ENCODE results near the gene DGKG. TPM values are rescaled to one million over a fixed set of nuclear protein-coding genes. Genes with fewer than 3 reads are reported as not detected.

DGKG gene
- total and polyA plus RNA-seq, 10 of the 15 experiments (the other 5 are each of a cell fraction or from before 2014, with no cell fraction given): 0.39 to 6.2 (median 4.7) TPM

Other genes starting within 250 kb of the DGKG start
- gene CRYGS, start 182.1 kb upstream of the DGKG start, total RNA-seq (2014; rRNA removed): 4.1 and 4.8 TPM in 2 replicates
- gene CRYGS, start 182.1 kb upstream of the DGKG start, total RNA-seq (2014; rRNA removed; fragmentation: Illumina TruSeq; extraction: Trizol): 2.4 and 2.5 TPM in 2 replicates
- gene CRYGS, start 182.1 kb upstream of the DGKG start, total RNA-seq (2021): 1.7 and 2.1 TPM in 2 replicates
- gene CRYGS, start 182.1 kb upstream of the DGKG start, polyA plus RNA-seq (2011; rRNA removed): 5.8 and 6.0 TPM in 2 replicates
- gene CRYGS, start 182.1 kb upstream of the DGKG start, polyA plus RNA-seq (2014; fragmentation: Illumina TruSeq; extraction: Trizol): 2.5 and 4.5 TPM in 2 replicates
- gene CRYGS, start 182.1 kb upstream of the DGKG start, polyA plus RNA-seq (2014; fragmentation: Nextera tagmentation; extraction: Ambion mirVana): 1 to 10 TPM; 1.4 to 2.8 TPM
- gene CRYGS, start 182.1 kb upstream of the DGKG start, polyA plus RNA-seq (2014; rRNA removed): 3.5 and 5.3 TPM in 2 replicates
- 1 to 10 TPM; 1.1 to 1.6 TPM for gene CRYGS, start 182.1 kb upstream of the DGKG start, polyA plus RNA-seq (2016; fragmentation: Nextera tagmentation; extraction: Ambion mirVana)
- 20.4 and 21.1 TPM in 2 replicates for gene TBCCD1, start 205.1 kb upstream of the DGKG start, total RNA-seq (2014; rRNA removed)
- gene TBCCD1, start 205.1 kb upstream of the DGKG start, total RNA-seq (2014; rRNA removed; fragmentation: Illumina TruSeq; extraction: Trizol): 14.8 and 15.0 TPM in 2 replicates
- 11.5 and 12.3 TPM in 2 replicates for gene TBCCD1, start 205.1 kb upstream of the DGKG start, total RNA-seq (2021)
- gene TBCCD1, start 205.1 kb upstream of the DGKG start, polyA plus RNA-seq (2011; rRNA removed): 23.4 and 25.0 TPM in 2 replicates
- 14.3 and 16.5 TPM in 2 replicates for gene TBCCD1, start 205.1 kb upstream of the DGKG start, polyA plus RNA-seq (2014; fragmentation: Illumina TruSeq; extraction: Trizol)
- gene TBCCD1, start 205.1 kb upstream of the DGKG start, polyA plus RNA-seq (2014; fragmentation: Nextera tagmentation; extraction: Ambion mirVana): 10 to 100 TPM in 1 of 2 experiments, 1 to 10 TPM in 1; 6.9 to 11.3 TPM
- gene TBCCD1, start 205.1 kb upstream of the DGKG start, polyA plus RNA-seq (2014; rRNA removed): 14.1 and 14.7 TPM in 2 replicates
- 10 to 100 TPM; 15.8 to 18.0 TPM for gene TBCCD1, start 205.1 kb upstream of the DGKG start, polyA plus RNA-seq (2016; fragmentation: Nextera tagmentation; extraction: Ambion mirVana)
- gene DNAJB11, start 208.5 kb upstream of the DGKG start, total RNA-seq (2014; rRNA removed): 57.9 and 62.9 TPM in 2 replicates
- 52.7 and 57.7 TPM in 2 replicates for gene DNAJB11, start 208.5 kb upstream of the DGKG start, total RNA-seq (2014; rRNA removed; fragmentation: Illumina TruSeq; extraction: Trizol)
- gene DNAJB11, start 208.5 kb upstream of the DGKG start, total RNA-seq (2021): 44.1 and 45.1 TPM in 2 replicates
- gene DNAJB11, start 208.5 kb upstream of the DGKG start, polyA plus RNA-seq (2011; rRNA removed): 43.3 and 56.9 TPM in 2 replicates
- 65.0 and 67.8 TPM in 2 replicates for gene DNAJB11, start 208.5 kb upstream of the DGKG start, polyA plus RNA-seq (2014; fragmentation: Illumina TruSeq; extraction: Trizol)
- 10 to 100 TPM; 16.2 to 26.4 TPM for gene DNAJB11, start 208.5 kb upstream of the DGKG start, polyA plus RNA-seq (2014; fragmentation: Nextera tagmentation; extraction: Ambion mirVana)
- gene DNAJB11, start 208.5 kb upstream of the DGKG start, polyA plus RNA-seq (2014; rRNA removed): 59.4 and 61.5 TPM in 2 replicates
- gene DNAJB11, start 208.5 kb upstream of the DGKG start, polyA plus RNA-seq (2016; fragmentation: Nextera tagmentation; extraction: Ambion mirVana): 100 to 1,000 TPM; 130 to 135 TPM